GM21619 (cell line): ENCODE measurements around the gene PRRT3.
"Not testable (repeated sequence)": the region's sequence is repeated elsewhere in the genome, so short reads cannot be mapped to it uniquely, and the experiment has no call there.

Experiments used
- ATAC-seq: cut with Tn5 transposase; IDR thresholded peaks from one replicate; pipeline ENCODE4 v1.9.1; 2021; ENCODE audit not compliant: unreplicated experiment

PRRT3 gene

GRCh38 chr3:9918261-9919038, 33.8 kb downstream of the PRRT3 start:
- no peak for ATAC-seq

DNA sequence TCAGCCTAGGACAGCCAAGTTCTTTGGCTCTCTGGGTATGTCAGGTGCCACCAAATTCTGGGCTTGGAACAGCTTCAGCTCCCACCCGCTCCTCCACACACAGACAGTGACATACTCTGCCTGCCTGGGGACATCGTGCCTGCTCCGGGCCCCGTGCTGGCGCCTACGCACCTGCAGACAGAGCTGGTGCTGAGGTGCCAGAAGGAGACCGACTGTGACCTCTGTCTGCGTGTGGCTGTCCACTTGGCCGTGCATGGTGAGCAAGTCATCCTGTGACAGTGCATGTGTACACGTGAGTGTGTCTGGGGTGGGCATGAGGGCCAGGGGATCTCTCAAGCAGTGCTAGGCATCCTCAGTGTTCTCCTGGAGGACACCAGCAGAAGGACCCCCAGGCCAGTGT, 34.4 kb downstream of the PRRT3 start:
- ATAC-seq, result no peak

DNA sequence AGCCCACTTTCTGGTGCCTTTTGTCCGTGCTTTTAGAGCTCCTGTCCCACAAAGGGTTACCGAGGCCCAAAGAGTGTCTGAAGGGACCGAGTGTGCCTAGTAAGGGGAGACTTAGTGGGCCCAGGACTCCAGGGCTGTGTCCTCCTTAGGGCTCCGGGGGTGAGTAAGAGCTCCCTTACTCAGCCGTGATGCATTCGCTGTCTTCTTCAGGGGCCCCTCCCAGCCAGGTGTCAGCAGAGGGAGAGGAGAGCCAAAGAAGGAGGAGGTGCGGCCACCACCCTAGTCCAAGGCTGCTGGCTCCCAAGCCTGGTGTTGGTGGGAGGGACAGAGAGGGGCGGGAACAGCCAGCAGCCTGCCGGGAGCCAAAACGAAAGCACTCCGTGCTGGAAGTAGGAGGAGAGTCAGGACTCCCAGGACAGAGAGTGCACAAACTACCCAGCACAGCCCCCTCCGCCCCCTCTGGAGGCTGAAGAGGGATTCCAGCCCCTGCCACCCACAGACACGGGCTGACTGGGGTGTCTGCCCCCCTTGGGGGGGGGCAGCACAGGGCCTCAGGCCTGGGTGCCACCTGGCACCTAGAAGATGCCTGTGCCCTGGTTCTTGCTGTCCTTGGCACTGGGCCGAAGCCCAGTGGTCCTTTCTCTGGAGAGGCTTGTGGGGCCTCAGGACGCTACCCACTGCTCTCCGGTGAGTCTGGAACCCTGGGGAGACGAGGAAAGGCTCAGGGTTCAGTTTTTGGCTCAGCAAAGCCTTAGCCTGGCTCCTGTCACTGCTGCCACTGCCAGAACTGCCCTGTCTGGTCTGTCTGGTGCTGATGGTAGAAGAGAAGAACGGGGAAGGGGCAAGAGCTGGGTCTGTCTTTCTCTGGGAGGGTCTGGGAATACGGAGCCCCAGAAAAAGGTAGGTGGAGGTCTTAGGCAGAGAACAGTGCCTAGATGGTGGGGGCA, 35.2 kb downstream of the PRRT3 start, which contains the start of gene IL17RC:
Gene IL17RC, plus strand, starts transcription at position 365 of the 947 bp plus-strand sequence. Its CDS starts 218 bp downstream, at position 583.
- no peak for ATAC-seq

DNA sequence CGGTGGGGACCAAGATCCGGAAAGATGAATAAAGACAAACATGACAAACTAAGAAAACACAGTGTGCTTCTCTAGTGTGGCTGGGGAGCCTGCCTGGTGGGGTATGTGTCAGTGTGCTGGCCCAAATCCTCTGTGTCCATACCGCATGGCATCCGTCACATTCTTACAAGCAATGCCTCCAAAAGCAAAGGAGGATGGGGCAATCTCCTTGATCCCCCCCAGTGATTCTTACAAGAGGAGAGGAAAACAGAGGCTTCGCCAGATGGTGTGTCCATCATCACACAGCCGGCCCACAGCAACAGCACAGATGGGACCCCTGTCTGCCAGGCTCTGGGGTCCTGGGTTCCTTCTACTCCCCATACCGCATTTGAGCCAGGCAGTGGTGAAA, 35.9 kb downstream of the PRRT3 start:
- no peak for ATAC-seq

- ATAC-seq, result no peak
Measured at GRCh38 chr3:9915254-9916141, 36.7 kb downstream of the PRRT3 start.

DNA sequence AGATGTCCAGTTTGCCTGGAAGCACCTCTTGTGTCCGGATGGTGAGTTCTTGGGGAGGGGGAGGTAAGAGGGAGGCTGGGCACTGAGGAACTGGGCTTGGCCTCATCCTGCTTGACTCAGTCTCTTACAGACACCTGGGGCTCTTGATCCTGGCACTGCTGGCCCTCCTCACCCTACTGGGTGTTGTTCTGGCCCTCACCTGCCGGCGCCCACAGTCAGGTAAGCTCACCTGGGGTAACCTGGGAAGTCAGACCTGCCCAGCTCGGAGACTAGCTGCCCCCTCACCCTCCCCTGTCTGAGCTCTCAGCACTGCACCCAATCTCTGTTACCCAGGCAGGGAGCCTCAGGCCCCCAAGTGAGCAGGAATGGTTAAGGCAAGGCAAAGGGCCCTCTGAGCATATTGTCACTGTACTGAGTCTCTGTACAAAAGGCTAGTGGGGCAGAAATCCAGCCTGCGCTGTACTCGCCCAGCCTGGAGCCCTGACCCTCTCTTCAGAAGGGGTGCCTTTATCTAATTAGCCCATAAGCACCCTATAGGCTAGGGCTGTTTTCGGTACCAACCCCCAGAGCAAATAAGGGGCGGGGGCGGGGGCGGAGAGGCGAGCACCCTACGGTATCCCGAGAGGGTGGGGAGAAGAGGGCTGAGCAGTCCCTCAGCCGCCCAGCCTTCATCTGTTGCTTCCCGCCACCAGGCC, 37.5 kb downstream of the PRRT3 start:
- ATAC-seq, result no peak

DNA sequence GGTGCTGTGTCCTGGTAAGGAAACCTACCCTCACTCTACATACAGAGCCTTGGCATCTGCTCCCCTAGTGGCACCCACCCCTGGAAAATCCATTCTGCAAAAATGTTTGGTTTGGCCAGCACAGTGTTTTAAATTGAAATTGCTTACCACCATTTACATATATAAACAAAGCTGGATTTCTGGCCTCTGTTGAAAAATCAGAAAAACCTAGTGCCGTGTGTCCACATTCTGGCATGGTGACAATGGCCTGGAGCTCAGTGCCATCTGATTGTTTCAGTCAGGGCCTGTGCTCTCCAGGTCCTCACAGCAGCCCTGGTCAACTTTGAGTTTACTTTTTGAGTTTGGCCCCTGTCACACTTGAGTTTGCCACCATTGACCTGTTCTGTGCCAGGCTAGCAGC, 38.2 kb downstream of the PRRT3 start:
- no peak for ATAC-seq

DNA sequence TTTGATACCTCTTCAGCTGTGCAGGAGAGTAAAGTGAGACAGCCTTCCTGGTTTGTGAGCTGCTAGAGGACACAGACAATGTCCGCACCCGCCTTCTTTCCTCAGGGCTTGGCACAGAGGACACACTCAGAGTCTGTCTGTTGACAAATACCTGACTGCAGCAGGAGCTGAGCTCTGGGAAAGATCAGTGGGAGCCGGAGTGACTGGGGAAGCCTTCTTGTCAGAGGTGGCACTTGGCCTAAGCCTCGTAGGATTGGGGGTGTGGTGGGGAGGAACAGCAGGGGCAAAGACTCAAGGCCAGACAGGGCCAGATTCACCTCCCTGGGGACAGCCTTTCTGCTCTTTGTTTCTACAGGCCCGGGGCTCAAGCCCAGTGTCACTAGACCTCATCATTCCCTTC, 38.6 kb downstream of the PRRT3 start:
- ATAC-seq, result no peak

DNA sequence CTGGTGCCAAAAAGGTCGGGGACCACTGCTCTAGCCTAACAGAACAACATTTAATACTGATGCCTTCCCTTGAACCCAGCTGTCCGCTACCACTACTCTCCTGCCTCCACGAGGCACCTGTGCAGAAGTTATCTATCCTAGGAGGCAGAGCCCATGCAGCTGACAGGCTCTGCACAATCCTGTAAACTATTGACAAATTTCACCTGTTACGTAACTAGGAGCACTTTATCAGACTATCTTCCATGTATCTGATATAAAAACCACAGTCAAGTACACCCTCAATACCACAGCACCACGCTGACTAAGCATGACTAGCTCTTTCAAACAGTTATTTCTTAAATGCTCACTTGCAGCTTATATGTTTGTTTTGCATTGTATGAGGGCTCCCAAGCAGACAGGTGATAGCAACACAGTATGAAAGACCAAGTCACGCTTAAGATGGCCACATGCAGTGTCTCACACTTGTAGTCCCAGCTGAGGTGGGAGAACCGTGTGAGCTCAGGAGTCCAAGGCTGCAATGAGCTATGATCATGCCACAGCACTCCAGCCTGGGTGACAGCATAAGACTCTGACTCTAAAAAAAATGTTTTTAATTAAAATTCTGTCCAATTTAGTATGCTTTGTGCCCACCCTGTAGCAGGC, 39.8 kb downstream of the PRRT3 start:
- no peak for ATAC-seq

DNA sequence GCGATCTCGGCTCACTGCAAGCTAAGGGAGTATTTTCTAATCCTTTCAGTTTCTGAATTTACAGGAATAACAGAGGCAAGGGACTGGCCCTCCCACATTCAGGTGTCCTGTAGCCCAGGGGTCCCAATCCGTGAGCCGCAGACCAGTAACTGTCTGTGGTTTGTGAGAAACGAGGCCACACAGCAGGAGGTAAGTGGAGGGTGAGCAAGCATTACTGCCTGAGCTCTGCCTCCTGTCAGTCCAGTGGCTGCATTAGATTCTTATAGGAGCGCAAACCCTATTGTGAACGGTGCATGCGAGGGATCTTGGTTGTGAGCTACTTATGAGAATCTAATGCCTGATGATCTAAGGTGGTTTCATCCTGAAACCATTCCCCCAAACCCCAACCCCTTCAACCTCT, 40.3 kb downstream of the PRRT3 start:
- no peak for ATAC-seq

DNA sequence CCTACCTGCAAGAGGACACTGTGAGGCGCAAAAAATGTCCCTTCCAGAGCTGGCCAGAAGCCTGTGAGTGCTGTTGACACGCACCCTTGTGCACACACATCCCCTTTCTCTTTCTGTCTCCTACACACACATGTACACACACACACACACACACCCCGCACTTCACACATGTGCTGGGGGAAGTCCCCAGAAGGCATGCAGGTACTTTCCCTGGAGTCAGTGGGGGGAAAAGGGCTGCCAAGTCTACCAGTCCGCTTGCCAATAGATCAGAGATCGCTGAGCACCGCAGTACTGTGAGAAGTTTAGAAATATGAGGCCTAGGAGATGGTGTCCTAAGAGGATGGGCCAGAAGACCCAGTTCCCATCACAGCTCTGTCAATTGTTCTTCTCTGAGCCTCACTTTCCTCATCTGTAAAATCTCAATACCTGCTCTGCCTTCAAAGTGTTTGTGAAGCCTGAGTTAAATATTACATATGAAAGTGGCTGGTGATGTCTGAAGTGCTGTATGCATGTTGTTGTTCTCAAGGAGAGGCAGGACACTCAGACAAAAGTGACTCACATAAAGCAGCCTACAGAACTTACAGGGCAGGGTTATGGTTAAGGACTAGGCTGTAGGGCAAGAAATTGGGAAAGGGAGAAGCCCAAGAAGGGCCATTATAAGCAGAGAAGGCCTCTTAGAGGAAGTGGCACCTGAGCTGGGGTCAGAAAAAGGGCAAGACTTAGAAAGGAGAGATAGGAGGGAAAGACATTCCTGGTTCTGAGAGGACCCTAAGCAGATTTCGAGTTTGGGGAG, 42.8 kb downstream of the PRRT3 start:
- ATAC-seq, result no peak

- ATAC-seq, result no peak
Measured at GRCh38 chr3:9908286-9908685, 43.9 kb downstream of the PRRT3 start.

DNA sequence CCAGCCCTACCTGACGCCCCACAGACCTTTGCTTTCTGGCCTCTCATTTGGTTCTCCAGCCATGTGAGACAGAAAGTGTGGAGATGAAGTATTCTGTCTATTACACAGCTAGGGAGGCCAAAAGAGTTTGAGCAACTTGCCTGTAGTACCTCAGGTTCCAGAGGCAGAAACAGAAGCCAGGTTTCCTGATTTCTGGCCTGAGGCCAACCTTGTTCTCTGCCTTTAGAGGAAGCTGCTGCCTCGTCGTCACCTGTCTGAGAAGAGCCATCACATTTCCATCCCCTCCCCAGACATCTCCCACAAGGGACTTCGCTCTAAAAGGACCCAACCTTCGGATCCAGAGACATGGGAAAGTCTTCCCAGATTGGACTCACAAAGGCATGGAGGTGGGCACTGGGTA, 45.7 kb downstream of the PRRT3 start:
- ATAC-seq, result no peak

DNA sequence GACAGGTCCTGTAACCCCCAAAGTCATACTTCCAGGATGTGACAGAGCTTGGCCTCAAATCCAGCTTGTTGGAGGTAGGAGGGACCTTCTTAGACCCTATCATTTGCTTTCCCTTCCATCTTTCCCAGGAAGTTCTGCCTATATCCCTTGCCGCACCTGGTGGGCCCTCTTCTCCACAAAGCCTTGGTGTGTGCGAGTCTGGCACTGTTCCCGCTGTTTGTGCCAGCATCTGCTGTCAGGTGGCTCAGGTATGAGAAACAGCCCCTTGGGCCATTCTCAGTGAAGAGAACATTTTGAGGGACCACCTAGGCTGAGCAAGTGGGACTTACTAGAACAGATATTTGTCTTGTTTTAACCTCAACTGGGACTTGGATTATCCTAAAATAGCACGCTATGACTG, 48.3 kb downstream of the PRRT3 start:
- no peak for ATAC-seq

GRCh38 chr3:9903238-9903624, 49.0 kb downstream of the PRRT3 start:
- no peak for ATAC-seq

DNA sequence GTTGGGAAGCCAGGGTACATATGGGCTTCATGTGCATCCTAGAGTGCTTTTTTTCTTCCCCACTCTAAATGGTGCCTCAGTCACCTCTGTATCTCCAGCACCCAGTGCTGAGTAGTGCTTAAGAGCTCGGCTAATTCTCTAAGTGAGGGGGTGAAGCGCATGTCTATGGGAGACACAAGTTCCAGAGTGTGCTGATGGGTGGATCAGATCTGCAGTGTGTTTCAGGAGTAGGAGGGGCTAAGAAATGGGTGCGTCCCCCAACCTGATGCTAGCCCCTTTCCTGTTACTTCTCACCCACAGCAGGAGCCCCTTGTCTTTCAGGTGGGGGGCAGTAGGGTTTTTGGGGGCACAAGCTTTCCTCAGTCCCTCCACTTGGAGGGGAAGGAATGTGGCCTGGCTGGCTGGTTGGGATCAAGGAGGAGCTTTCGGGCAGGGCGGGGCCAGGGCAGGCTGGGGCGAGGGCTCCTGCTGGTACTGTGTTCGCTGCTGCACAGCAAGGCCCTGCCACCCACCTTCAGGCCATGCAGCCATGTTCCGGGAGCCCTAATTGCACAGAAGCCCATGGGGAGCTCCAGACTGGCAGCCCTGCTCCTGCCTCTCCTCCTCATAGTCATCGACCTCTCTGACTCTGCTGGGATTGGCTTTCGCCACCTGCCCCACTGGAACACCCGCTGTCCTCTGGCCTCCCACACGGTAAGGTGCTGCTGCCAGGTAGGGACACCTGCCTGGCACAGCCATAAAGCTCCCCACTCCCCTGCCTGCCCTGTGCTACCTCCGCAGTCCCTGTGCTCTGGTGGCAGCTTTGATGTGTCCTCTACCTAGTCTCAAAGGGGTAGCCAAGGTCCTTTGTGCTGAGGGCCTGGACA, 49.6 kb downstream of the PRRT3 start, which contains the start of gene IL17RE:
Gene IL17RE, plus strand, starts transcription at position 477 of the 866 bp plus-strand sequence. Its CDS starts 85 bp downstream, at position 562.
- no peak for ATAC-seq

- ATAC-seq, result no peak
Measured at GRCh38 chr3:9901967-9902366, 50.2 kb downstream of the PRRT3 start.

DNA sequence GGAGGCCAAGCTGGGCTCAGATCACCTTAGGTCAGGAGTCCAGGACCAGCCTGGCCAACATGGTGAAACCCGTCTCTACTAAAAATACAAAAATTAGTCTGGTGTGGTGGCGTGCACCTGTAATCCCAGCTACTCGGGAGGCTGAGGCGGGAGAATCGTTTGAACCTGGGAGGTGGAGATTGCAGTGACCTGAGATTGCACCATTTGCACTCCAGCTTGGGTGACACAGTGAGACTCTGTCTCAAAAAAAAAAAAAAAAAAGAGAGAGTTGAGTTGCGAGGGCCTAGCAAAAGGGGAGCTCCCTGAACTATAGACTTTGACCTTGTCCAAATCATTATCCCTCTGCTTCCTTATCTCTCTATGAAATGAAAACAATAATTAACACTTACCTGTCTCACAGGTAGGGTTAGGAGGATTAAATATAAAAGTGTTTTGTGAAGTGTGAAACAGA, 51.2 kb downstream of the PRRT3 start:
- not testable (repeated sequence) for ATAC-seq
